OCI-LY3 (cell line): ENCODE data around the gene EYS.

Experiments used
- H2AFZ ChIP-seq: fragments of 200-600, 300-600 bp; shearing (Covaris generic); 2 replicates; pipeline ENCODE4 v1.6.0; 2014; ENCODE audit warnings: antibody characterized with exemption, low read depth, low read length
- H3K27ac ChIP-seq: fragments of 200-600, 300-600 bp; sonication (generic); 2 replicates; pipeline ENCODE4 v1.5.1; 2014; ENCODE audit warnings: mild to moderate bottlenecking, low read length, moderate library complexity, mixed read lengths
- H3K27me3 ChIP-seq: fragments of 200-600, 300-600 bp; sonication (generic); 2 replicates; pipeline ENCODE4 v1.6.1; 2014; ENCODE audit warnings: low read depth, low read length, mixed read lengths
- H3K36me3 ChIP-seq: fragments of 200-600, 300-600 bp; sonication (generic); replicated peaks from 2 replicates; pipeline ENCODE3; 2014; ENCODE audit warnings: low read depth, low read length, mixed read lengths
- H3K4me1 ChIP-seq: fragments of 300-600, 200-600 bp; sonication (generic); 2 replicates; pipeline ENCODE4 v1.6.1; 2014; ENCODE audit warnings: low read length, mixed read lengths
- H3K4me2 ChIP-seq: fragments of 200-600, 300-600 bp; sonication (generic); 2 replicates; pipeline ENCODE4 v1.6.1; 2014; ENCODE audit warnings: low read length, mixed read lengths
- H3K4me3 ChIP-seq: fragments of 300-600, 200-600 bp; sonication (generic); 2 replicates; pipeline ENCODE4 v1.5.1; 2014; ENCODE audit warnings: antibody characterized with exemption, mild to moderate bottlenecking, low read length, moderate library complexity
- H3K79me2 ChIP-seq: fragments of 300-600, 200-600 bp; shearing (Covaris generic); 2 replicates; pipeline ENCODE4 v1.6.1; 2014; ENCODE audit warnings: mild to moderate bottlenecking, low read length, mixed read lengths
- H3K9ac ChIP-seq: fragments of 300-600, 200-600 bp; shearing (Covaris generic); 2 replicates; pipeline ENCODE4 v1.6.0; 2014; ENCODE audit warnings: mild to moderate bottlenecking, low read length, moderate library complexity
- H3K9me3 ChIP-seq: fragments of 200-600, 300-600 bp; shearing (Covaris generic); 2 replicates; pipeline ENCODE4 v1.6.1; 2014; ENCODE audit warnings: low read length, mixed read lengths; ENCODE audit not compliant: insufficient read depth
- H4K20me1 ChIP-seq: fragments of 200-600, 300-600 bp; sonication (generic); 2 replicates; pipeline ENCODE4 v1.6.1; 2016; ENCODE audit warnings: low read length, mixed read lengths; ENCODE audit not compliant: insufficient read depth
- EZH2phosphoT487 ChIP-seq: fragments of 200-600 bp; shearing (Covaris generic); IDR thresholded peaks from 2 replicates; pipeline ENCODE4 v1.6.1; 2018; ENCODE audit warnings: antibody characterized with exemption, mixed run types, low read depth
- TF ChIP-seq, protein P1 (sequence below): fragments of 200-600, 300-600 bp; sonication (generic); IDR thresholded peaks from 2 replicates; pipeline ENCODE4 v1.5.1; 2014; ENCODE audit warnings: antibody characterized with exemption, low read length, low read depth

EYS gene

GRCh38 chr6:64685401-64685800 is 1021.6 kb downstream of the EYS start:
- H3K4me3 ChIP-seq = no peak overlapping the region
- H3K4me2 ChIP-seq = no peak overlapping the region
- H3K9ac ChIP-seq = no peak overlapping the region

GRCh38 chr6:64683682-64684081 is 1023.3 kb downstream of the EYS start:
- Histone ChIP-seq H3K9me3 (no peaks in the 10 kb centered on the region), H3K9ac (no peak overlapping the region)

More at GRCh38 chr6:64685401-64685800, 1021.6 kb downstream of the EYS start:
- no peak overlapping the region for H3K27ac ChIP-seq
- H3K9me3 ChIP-seq = no peaks in the 10 kb centered on the region
- H3K4me1 ChIP-seq = no peaks in the 10 kb centered on the region
- TF ChIP-seq, protein P1, sequence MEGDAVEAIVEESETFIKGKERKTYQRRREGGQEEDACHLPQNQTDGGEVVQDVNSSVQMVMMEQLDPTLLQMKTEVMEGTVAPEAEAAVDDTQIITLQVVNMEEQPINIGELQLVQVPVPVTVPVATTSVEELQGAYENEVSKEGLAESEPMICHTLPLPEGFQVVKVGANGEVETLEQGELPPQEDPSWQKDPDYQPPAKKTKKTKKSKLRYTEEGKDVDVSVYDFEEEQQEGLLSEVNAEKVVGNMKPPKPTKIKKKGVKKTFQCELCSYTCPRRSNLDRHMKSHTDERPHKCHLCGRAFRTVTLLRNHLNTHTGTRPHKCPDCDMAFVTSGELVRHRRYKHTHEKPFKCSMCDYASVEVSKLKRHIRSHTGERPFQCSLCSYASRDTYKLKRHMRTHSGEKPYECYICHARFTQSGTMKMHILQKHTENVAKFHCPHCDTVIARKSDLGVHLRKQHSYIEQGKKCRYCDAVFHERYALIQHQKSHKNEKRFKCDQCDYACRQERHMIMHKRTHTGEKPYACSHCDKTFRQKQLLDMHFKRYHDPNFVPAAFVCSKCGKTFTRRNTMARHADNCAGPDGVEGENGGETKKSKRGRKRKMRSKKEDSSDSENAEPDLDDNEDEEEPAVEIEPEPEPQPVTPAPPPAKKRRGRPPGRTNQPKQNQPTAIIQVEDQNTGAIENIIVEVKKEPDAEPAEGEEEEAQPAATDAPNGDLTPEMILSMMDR = no peak
- no peak for TF ChIP-seq EZH2phosphoT487
- H4K20me1 ChIP-seq = no peaks in the 10 kb centered on the region
- H2AFZ ChIP-seq = no peak overlapping the region
- H3K79me2 ChIP-seq = no peaks in the 10 kb centered on the region
- H3K27me3 ChIP-seq = no peaks in the 10 kb centered on the region
- no peaks in the 10 kb centered on the region for H3K36me3 ChIP-seq

DNA sequence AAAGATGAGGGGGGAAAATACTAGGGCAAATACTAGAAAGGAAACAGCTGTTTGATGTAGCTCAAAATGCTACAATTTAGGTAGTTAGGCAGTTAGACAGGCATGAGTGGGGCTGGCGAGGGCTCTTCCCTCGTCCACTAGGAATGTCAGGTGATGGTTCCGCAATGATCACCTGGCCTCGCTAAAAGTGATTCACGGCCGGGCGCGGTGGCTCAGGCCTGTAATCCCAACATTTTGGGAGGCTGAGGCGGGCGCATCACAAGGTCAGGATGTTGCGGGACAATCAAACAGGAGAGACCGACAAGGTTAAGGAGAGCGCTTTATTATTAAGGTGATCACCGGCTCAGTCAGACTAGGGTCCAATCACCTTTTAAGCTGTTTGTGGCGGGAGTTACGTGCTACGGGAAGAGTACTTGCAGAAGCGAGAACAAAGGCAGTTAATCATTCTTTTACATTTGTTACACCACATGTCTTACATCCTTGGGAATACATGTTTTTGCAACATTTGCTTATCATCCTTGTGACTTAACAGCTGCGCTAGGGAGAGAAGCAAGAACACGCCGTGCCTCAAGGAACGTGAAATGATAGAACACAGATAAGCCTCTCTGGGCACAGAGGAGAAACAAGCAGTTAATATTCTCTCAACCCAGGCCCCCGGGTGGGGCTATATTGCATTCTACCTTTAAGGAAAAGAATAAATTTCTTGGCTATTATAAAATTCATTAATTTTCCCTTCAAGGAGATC is 1025.4 kb downstream of the EYS start:
- Histone ChIP-seq H3K27me3 (no peaks in the 10 kb centered on the region), H3K9ac (no peak overlapping the region), H2AFZ (no peak overlapping the region), H3K4me3 (no peak overlapping the region), H3K36me3 (no peaks in the 10 kb centered on the region), H3K4me2 (no peak overlapping the region), H3K9me3 (no peaks in the 10 kb centered on the region), H3K4me1 (no peaks in the 10 kb centered on the region), H3K27ac (no peak overlapping the region), H4K20me1 (no peaks in the 10 kb centered on the region), H3K79me2 (no peaks in the 10 kb centered on the region)
- TF ChIP-seq EZH2phosphoT487 = no peak
- TF ChIP-seq, protein P1 = no peak

More at GRCh38 chr6:64683682-64684081, 1023.3 kb downstream of the EYS start:
- Histone ChIP-seq H3K27ac (no peak overlapping the region), H3K79me2 (no peaks in the 10 kb centered on the region), H3K4me3 (no peak overlapping the region), H3K4me2 (no peak overlapping the region), H3K27me3 (no peaks in the 10 kb centered on the region), H2AFZ (0 out of 2 replicates have a peak overlapping the region, but pooled peaks have one; percentile 39), H4K20me1 (no peaks in the 10 kb centered on the region), H3K36me3 (no peaks in the 10 kb centered on the region), H3K4me1 (no peaks in the 10 kb centered on the region)
- TF ChIP-seq, protein P1 = no peak
- TF ChIP-seq EZH2phosphoT487 = no peak

DNA sequence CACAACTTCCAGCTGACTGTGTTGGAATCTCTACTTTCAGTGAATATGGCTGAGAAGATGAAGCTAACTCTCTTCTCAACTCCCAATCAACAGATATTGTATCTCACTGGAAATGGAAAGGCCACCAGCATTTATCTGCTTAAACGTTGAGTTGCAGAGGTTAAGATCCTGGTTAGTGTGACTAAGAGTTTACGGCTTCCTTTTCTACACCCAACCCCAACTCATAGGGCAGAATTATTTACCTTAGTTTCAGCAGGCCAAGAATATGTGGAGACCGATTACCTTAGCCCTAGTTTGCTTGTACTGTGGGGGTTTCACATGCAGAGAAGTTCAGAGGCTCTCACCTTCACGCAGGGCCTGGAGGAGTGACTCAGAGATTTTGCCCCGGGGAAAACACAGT is 1026.6 kb downstream of the EYS start:
- Histone ChIP-seq H3K27me3 (no peaks in the 10 kb centered on the region), H3K9me3 (no peaks in the 10 kb centered on the region), H3K27ac (no peak overlapping the region), H3K79me2 (no peaks in the 10 kb centered on the region), H4K20me1 (no peaks in the 10 kb centered on the region), H3K4me1 (no peaks in the 10 kb centered on the region), H3K4me2 (no peak overlapping the region), H2AFZ (no peak overlapping the region), H3K36me3 (no peaks in the 10 kb centered on the region), H3K4me3 (no peak overlapping the region), H3K9ac (no peak overlapping the region)
- TF ChIP-seq, protein P1 = no peak
- TF ChIP-seq EZH2phosphoT487 = no peak
